Ovary (tissue), 9 donors: ENCODE measurements around the gene PON3. TPM values are rescaled to one million over a fixed set of nuclear protein-coding genes. Genes with fewer than 3 reads are reported as not detected.

Experiments
- DNase-seq, 5 donors: peaks; one replicate each; pipeline ENCODE4 v3.0.0-alpha.2; 2019 to 2020
- H3K27ac ChIP-seq, 2 donors: fragments of 200-600 bp; one replicate each; pipeline versions ENCODE4 v1.5.1 to v1.8.0; 2019 to 2022
- H3K27me3 ChIP-seq: fragments of 200-600 bp; one replicate; pipeline ENCODE4 v1.8.0; 2022
- H3K36me3 ChIP-seq: fragments of 200-600 bp; sonication (generic); one replicate; pipeline ENCODE4 v1.5.1; 2019
- H3K4me1 ChIP-seq: one replicate; pipeline ENCODE4 v1.8.1; 2013; ENCODE audit warnings: mild to moderate bottlenecking, moderate library complexity; ENCODE audit not compliant: insufficient read depth
- H3K4me3 ChIP-seq: fragments of 200-600 bp; sonication (generic); one replicate; pipeline ENCODE4 v1.5.1; 2017
- H3K9me3 ChIP-seq, 2 donors: fragments of 200-600 bp in 1 of 2; sonication (generic) in 1 of 2; one replicate each; pipeline versions ENCODE4 v1.5.1 to v1.8.1; 2013 to 2019; ENCODE audit warnings: mild to moderate bottlenecking in 1 of 2, moderate library complexity in 1 of 2
- EP300 ChIP-seq: sonication (generic); formaldehyde crosslinking; IDR thresholded peaks from one replicate; pipeline ENCODE4 v1.6.1; 2017; ENCODE audit warnings: antibody characterized with exemption
- POLR2A ChIP-seq: fragments of 450-650 bp; IDR thresholded peaks from one replicate; pipeline ENCODE4 v1.6.1; 2017; ENCODE audit warnings: antibody characterized with exemption, mild to moderate bottlenecking, moderate library complexity
- WGBS, 3 donors: extraction: QIAGEN DNeasy Blood & Tissue Kit in 1 of 3; methylation state at CpG; one replicate each; pipeline versions ENCODE4 v1.1.5 to v1.1.7; 2013 to 2017; 5-methylcytosine and 5-hydroxymethylcytosine counted together
- intact Hi-C, 4 donors: fragments of 100-400 bp; cut with DNase I; formaldehyde crosslinking; loops; one replicate each; pipeline versions ENCODE4 v1.11.0 to v1.15.1; 2022 to 2023
- polyA plus RNA-seq, 2 donors: library from polyadenylated mRNA; stranded (reverse); fragments of 200-250 nt in 1 of 2; fragments of 350-450 nt in 1 of 2; fragmentation: Illumina TruSeq in 1 of 2; extraction: RNeasy Lipid Tissue Mini Kit (QIAGEN cat#74804) in 1 of 2; gene quantifications; one replicate each; pipeline ENCODE4 v1.2.3, GENCODE V29; 2013 to 2014
- total RNA-seq, 7 donors: library from RNA; depleted of rRNA in 2 of 7; stranded (reverse); fragments of >200 nt in 2 of 7; fragmentation: NEBNext Ultra II Directional in 3 of 7; extraction: Animal tissue kit (Norgen Biotek cat#: 25700) in 3 of 7; gene quantifications; one replicate each; pipeline versions ENCODE4 v1.1.0 to v1.2.4, GENCODE V29; 2016 to 2023
- TF ChIP-seq, protein P1 (sequence below), 3 donors: fragments of 450-650 bp in 2 of 3; fragments of 200-600 bp in 1 of 3; IDR thresholded peaks; one replicate each; pipeline versions ENCODE4 v1.5.1 to v1.8.0; 2016 to 2022; ENCODE audit warnings: antibody characterized with exemption in 3 of 3, mild to moderate bottlenecking in 1 of 3
- donor health status: DM: no; HTN: no; CAD: no; lungs with moderate emphysema.
- donor health status: DM: no; HTN: no; CAD: no.
- donor health status: Bipolar disorder and iron deficiency.
- donor health status: DM: yes; HTN: yes; CAD: no.
- donor health status: DM: no; HTN: no; CAD: no.
- donor health status: DM: yes; HTN: yes; CAD: no.

Gene PON3
- total and polyA plus RNA-seq, 9 donors = 6.2 to 26.0 (median 15.7) TPM

DNA sequence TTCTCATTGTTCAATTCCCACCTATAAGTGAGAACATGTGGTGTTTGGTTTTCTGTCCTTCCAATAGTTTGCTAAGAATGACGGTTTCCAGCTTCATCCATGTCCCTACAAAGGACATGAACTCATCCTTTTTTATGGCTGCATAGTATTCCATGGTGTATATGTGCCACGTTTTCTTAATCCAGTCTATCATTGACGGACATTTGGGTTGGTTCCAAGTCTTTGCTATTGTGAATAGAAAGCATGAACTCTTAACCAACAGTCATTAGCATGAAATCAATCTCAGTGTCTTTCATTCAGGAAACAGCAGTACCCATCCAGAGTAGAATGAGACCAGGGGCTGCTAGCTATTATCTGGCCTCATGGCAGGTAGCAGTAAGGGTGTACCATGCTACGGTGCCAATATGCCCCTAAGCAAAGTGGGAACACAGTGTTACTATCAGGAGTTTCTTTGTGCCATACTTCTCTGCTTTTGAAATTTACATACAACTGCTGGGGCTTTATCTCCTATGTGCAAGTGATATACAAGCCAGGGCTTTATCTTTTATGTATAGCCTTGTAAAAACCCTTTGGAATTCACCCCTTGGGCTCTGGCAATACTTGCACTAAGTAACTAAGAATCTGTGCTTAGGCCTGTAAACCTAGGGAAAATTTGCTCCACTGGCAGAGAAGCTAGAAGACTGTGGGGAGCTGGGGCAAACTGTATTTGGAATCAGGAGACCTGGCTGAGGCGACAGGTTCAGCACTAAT, 33.2 kb upstream of the PON3 start:
- Histone ChIP-seq H3K36me3 (no peaks in the 10 kb centered on the region), H3K27ac (no peak overlapping the region), H3K9me3 (no peaks in the 10 kb centered on the region), H3K4me1 (peaks cover 1% of the 10 kb centered on the region), H3K27me3 (no peaks in the 10 kb centered on the region), H3K4me3 (no peak overlapping the region)
- TF ChIP-seq EP300 (no peak), POLR2A (no peak)
- TF ChIP-seq, protein P1, sequence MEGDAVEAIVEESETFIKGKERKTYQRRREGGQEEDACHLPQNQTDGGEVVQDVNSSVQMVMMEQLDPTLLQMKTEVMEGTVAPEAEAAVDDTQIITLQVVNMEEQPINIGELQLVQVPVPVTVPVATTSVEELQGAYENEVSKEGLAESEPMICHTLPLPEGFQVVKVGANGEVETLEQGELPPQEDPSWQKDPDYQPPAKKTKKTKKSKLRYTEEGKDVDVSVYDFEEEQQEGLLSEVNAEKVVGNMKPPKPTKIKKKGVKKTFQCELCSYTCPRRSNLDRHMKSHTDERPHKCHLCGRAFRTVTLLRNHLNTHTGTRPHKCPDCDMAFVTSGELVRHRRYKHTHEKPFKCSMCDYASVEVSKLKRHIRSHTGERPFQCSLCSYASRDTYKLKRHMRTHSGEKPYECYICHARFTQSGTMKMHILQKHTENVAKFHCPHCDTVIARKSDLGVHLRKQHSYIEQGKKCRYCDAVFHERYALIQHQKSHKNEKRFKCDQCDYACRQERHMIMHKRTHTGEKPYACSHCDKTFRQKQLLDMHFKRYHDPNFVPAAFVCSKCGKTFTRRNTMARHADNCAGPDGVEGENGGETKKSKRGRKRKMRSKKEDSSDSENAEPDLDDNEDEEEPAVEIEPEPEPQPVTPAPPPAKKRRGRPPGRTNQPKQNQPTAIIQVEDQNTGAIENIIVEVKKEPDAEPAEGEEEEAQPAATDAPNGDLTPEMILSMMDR (IDR thresholded peaks at IDR 0.05) = no peak
- intact Hi-C loops = no loop called here
- 71 to 86% (median 78%) methylated on average over 5 of the region's 5 CpGs for WGBS, 3 donors
- DNase-seq = no peak

DNA sequence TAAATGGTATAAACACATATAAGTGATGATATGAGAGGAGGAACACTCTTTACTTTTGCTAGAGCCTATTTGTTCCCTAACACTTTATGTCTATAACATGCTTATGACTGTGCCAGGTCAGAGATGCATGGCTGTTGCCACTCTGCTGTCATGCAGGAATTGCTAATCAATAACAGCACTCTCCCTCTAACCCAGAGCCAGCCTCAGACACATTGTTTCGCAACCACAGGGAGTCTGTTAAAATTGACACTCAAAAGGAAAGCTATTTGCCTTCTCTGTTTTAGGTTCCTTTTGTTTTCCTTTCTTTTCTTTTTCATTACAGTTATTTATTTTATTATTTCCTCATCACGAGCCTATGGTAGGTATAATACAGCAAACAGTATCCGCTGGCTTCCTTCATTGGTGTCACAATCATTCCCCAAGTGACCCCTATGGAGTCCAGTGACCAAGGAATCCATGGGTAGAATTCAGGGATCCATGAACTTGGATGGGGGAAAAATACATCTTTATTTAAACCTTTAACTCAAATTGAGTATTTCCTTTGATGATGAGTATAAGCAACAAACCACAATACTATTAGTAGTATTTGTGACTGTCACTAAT, 31.8 kb upstream of the PON3 start:
- Histone ChIP-seq H3K27ac (no peak overlapping the region), H3K27me3 (no peaks in the 10 kb centered on the region), H3K4me1 (no peaks in the 10 kb centered on the region), H3K36me3 (no peaks in the 10 kb centered on the region), H3K4me3 (no peak overlapping the region), H3K9me3 (no peaks in the 10 kb centered on the region)
- TF ChIP-seq EP300 (no peak), POLR2A (no peak)
- TF ChIP-seq, protein P1 (IDR thresholded peaks at IDR 0.05) = no peak
- DNase-seq = no peak
- intact Hi-C loops = no loop called here
- 90 to 92% (median 92%) methylated on average over 3 of the region's 3 CpGs for WGBS, 3 donors

DNA sequence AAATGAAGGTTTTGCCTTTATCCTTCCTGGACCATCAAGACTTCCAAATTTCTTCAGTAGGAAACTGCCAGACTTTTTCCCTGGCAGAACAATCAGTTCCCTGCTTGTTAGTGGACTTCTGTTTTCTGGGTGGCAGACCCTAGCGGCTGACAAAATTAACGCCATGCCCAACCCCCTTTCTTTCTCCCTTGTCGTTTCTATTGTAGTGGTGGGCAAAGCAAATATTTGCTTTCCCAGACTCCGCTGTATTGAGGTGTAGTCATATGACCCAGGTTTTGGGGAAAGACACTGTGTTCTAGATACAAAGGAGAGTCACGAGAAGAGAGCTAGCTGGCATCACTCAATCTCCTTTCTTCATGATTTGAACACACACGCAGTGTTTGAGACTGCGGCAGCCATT, 31.0 kb upstream of the PON3 start:
- intact Hi-C loops = no loop called here
- Histone ChIP-seq H3K9me3 (no peaks in the 10 kb centered on the region), H3K27me3 (no peaks in the 10 kb centered on the region), H3K4me1 (no peaks in the 10 kb centered on the region), H3K4me3 (no peak overlapping the region), H3K36me3 (no peaks in the 10 kb centered on the region), H3K27ac (no peak overlapping the region)
- 87 to 92% (median 91%) methylated on average over 7 of the region's 7 CpGs for WGBS, 3 donors
- no peak for DNase-seq
- TF ChIP-seq EP300 (no peak), POLR2A (no peak)
- TF ChIP-seq, protein P1 (IDR thresholded peaks at IDR 0.05) = no peak

DNA sequence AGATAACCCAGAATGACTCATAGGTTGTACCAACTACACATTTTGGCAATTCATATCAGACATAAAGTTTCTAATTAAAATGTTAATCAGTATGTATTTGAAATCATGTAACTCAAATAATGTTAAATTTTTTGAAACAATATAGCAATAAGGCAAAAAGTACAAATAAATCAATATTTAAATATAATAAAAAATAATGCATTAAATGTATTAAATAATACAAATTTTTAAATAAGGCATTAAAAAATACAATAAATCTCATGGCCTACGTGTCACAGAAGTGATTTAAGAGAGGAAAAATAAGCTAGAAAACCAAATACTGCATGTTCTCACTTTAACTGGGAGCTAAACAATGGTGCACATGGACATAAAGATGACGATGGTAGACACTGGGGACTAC, 29.5 kb upstream of the PON3 start:
- peaks cover 6% of the 10 kb centered on the region for H3K4me1 ChIP-seq
- DNase-seq = no peak
- H3K9me3 ChIP-seq = no peaks in the 10 kb centered on the region
- WGBS, 3 donors = 89 to 92% (median 91%) methylated on average over 2 of the region's 2 CpGs
- no peaks in the 10 kb centered on the region for H3K27me3 ChIP-seq
- no peak overlapping the region for H3K27ac ChIP-seq
- TF ChIP-seq EP300 (no peak), POLR2A (no peak)
- TF ChIP-seq, protein P1 (IDR thresholded peaks at IDR 0.05) = no peak
- no peaks in the 10 kb centered on the region for H3K36me3 ChIP-seq
- intact Hi-C loops = no loop called here
- no peak overlapping the region for H3K4me3 ChIP-seq
